Upper lobe of right lung (tissue), 1 donor: Measurements from ENCODE around the gene GTPBP4. TPM values are rescaled to one million over a fixed set of nuclear protein-coding genes. Genes with fewer than 3 reads are reported as not detected.

ENCODE experiments used
- ATAC-seq: fragments of 200-7000 bp; cut with Tn5 transposase; one replicate; pipeline ENCODE4 v1.9.1; 2020; ENCODE audit warnings: mild to moderate bottlenecking, moderate library complexity
- DNase-seq: peaks from one replicate; pipeline ENCODE4 v3.0.0-alpha.2; 2020
- H3K27ac ChIP-seq: fragments of 200-600 bp; one replicate; pipeline ENCODE4 v1.8.0; 2022
- H3K27me3 ChIP-seq: fragments of 200-600 bp; one replicate; pipeline ENCODE4 v1.8.0; 2022; ENCODE audit warnings: mild to moderate bottlenecking
- H3K36me3 ChIP-seq: fragments of 200-600 bp; one replicate; pipeline ENCODE4 v1.8.0; 2022
- H3K4me1 ChIP-seq: fragments of 200-600 bp; one replicate; pipeline ENCODE4 v1.8.0; 2022
- H3K4me3 ChIP-seq: fragments of 200-600 bp; one replicate; pipeline ENCODE4 v1.8.0; 2022; ENCODE audit warnings: mild to moderate bottlenecking
- H3K9me3 ChIP-seq: fragments of 200-600 bp; one replicate; pipeline ENCODE4 v1.8.0; 2022
- intact Hi-C: fragments of 100-400 bp; cut with DNase I; formaldehyde crosslinking; loops from one replicate; pipeline ENCODE4 v1.11.0; 2022
- total RNA-seq: library from RNA; stranded (reverse); fragmentation: NEBNext Ultra II Directional; extraction: Animal tissue kit (Norgen Biotek cat#: 25700); gene quantifications from one replicate; pipeline ENCODE4 v1.2.1, GENCODE V29; 2021
- TF ChIP-seq, protein P1 (sequence below): fragments of 200-600 bp; IDR thresholded peaks from one replicate; pipeline ENCODE4 v1.8.0; 2022; ENCODE audit warnings: antibody characterized with exemption
- donor health status: DM: no; HTN: yes; CAD: no; lungs with severe emphysema.

Gene GTPBP4
- total RNA-seq, 1 donor from 2014 or later, result 36.5 TPM

DNA sequence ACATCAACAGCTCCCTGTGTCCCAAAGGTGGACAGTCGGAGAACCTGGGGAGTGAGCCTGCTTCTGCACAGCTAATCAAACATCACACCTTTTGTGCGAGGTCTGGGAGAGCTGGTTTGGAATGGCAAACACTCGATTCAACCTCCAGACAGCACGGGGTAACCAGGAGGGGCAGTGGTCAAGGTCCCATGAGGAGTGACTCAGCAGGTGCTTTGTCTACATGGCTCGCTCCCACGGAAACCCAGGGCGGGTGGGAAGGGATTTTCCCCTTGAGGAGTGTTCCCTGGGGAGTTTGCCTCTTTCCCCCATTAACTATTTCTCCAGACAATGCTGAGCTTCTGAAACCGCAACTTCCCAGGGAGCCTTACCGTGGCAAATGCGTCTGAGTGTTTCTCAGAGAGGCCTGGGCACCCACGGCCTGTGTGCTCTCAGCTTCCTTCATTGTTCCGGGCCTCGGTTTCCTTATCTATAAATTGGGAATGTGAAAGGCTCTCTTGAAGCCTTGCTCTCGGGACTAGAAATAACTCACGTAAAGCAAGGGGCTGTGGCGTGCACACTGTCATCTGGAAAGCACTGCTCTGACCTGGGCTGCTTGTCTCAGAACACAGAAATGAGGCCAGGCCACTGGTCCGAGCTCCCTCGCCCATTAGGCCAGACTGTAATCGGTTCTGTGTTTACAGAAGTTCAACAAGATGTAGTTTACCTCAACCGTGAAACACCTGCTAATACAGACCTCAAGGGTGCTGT is 14.0 kb upstream of the GTPBP4 start:
- DNase-seq (peak; percentile 79), ATAC-seq (peak; percentile 74)
- peaks cover 7% of the 10 kb centered on the region for H3K9me3 ChIP-seq
- H3K4me3 ChIP-seq, result no peak overlapping the region
- no peaks in the 10 kb centered on the region for H3K36me3 ChIP-seq
- H3K4me1 ChIP-seq, result peaks cover 25% of the 10 kb centered on the region
- TF ChIP-seq, protein P1, sequence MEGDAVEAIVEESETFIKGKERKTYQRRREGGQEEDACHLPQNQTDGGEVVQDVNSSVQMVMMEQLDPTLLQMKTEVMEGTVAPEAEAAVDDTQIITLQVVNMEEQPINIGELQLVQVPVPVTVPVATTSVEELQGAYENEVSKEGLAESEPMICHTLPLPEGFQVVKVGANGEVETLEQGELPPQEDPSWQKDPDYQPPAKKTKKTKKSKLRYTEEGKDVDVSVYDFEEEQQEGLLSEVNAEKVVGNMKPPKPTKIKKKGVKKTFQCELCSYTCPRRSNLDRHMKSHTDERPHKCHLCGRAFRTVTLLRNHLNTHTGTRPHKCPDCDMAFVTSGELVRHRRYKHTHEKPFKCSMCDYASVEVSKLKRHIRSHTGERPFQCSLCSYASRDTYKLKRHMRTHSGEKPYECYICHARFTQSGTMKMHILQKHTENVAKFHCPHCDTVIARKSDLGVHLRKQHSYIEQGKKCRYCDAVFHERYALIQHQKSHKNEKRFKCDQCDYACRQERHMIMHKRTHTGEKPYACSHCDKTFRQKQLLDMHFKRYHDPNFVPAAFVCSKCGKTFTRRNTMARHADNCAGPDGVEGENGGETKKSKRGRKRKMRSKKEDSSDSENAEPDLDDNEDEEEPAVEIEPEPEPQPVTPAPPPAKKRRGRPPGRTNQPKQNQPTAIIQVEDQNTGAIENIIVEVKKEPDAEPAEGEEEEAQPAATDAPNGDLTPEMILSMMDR, result no peak
- intact Hi-C loops, result no loop called here
- H3K27ac ChIP-seq, result peak overlapping the region; percentile 78
- H3K27me3 ChIP-seq, result no peaks in the 10 kb centered on the region

DNA sequence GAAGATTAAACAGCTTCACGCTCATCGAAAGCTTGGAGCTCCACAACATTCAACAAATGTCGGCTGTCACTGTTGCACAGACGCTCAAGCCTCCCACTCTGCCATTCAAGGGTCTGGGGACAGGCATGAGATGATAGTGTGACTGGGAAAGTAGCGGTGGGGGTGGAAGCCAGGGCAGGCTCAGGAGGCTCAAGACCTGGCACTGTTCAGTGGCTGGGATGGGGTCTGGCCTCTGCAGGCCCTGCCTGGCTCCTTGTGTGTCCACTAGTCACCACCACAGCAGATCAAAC is 13.5 kb upstream of the GTPBP4 start:
- TF ChIP-seq, protein P1, result no peak

DNA sequence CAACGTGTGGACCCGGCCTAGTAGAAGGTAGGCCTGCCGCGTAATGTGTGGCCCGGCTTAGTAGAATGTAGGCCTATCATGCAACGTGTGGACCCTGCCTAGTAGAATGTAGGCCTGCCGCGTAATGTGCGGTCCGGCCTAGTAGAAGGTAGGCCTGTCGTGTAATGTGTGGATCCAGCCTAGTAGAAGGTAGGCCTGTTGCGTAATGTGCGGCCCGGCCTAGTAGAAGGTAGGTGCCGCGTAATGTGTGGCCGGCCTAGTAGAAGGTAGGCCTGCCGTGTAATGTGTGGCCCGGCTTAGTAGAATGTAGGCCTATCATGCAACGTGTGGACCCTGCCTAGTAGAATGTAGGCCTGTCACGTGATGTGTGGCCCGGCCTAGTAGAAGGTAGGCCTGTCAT is 11.9 kb upstream of the GTPBP4 start:
- DNase-seq (peak; percentile 37), ATAC-seq (no peak)
- peaks cover 6% of the 10 kb centered on the region for H3K4me1 ChIP-seq
- peaks cover 10% of the 10 kb centered on the region for H3K9me3 ChIP-seq
- H3K36me3 ChIP-seq, result no peaks in the 10 kb centered on the region
- no peak overlapping the region for H3K4me3 ChIP-seq
- intact Hi-C loops, result no loop called here
- H3K27ac ChIP-seq, result no peak overlapping the region
- TF ChIP-seq, protein P1, result no peak
- no peaks in the 10 kb centered on the region for H3K27me3 ChIP-seq

More for the DNA sequence above, 13.5 kb upstream of the GTPBP4 start:
- ATAC-seq (peak; percentile 1), DNase-seq (peak; percentile 56)
- H3K4me1 ChIP-seq, result peaks cover 20% of the 10 kb centered on the region
- no peaks in the 10 kb centered on the region for H3K36me3 ChIP-seq
- H3K27ac ChIP-seq, result peak overlapping the region; percentile 78
- intact Hi-C loops, result no loop called here
- peaks cover 10% of the 10 kb centered on the region for H3K9me3 ChIP-seq
- no peak overlapping the region for H3K4me3 ChIP-seq
- no peaks in the 10 kb centered on the region for H3K27me3 ChIP-seq

DNA sequence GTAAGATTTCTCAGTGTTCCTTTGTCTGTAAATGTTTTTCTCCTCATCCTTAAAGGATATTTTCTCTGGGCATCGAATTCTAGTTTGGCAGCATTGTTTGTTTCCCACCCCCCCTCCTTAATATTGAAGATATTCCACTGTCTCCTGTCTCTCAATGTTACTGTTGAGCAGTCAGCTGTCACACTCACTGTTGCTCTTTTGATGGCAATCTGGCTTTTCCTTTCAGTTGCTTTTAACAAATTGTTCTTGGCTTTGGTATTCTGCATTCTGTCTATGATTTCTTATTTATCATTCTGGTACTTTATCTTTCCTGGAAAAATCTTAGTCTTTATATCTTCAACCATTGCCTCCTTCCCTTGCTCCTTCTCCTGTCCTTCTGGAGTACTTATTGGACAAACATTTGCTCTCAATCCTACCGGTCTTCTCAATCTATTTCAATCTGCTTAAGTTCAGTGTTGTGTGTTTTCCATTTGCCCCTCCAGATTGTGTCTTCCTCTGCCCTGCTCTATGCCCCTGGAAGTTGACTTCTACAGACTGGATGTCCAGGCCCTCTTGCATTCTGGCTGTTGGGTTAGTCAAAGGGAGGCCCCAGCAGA is 9.3 kb upstream of the GTPBP4 start:
- Histone ChIP-seq H3K27ac (no peak overlapping the region), H3K36me3 (no peaks in the 10 kb centered on the region), H3K4me3 (no peak overlapping the region), H3K27me3 (no peaks in the 10 kb centered on the region), H3K9me3 (peaks cover 10% of the 10 kb centered on the region), H3K4me1 (peaks cover 5% of the 10 kb centered on the region)
- no peak for ATAC-seq
- intact Hi-C loops, result no loop called here
- TF ChIP-seq, protein P1, result no peak
- DNase-seq, result no peak

DNA sequence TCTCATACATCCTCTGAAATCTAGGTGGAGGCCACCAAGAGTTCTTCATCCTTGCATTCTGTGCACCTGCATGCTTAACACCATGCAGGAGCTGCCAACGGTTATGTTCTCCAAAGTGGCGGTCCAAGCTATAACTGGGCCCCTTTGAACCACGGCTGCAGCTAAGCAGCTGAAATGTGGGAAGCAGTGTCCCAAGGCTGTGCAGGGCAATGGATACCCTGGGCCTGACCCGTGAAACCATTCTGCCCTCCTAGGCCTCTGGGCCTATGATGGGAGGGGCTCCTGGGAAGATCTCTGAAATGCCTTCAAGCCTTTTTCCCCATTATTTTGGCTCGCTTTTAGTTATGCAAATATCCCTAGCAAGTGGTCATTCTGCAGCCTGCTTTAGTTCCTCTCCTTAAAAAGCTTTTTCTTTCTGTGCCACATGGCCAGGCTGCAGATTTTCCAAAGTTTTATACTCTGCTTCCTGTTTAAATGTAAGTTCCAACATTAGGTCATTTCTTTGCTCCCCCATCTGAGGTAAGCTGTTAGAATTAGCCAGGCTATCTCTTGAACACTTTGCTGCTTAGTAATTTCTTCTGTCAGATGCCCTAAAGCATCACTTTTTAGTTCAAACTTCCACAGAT is 7.7 kb upstream of the GTPBP4 start:
- intact Hi-C loops, result no loop called here
- no peak overlapping the region for H3K27ac ChIP-seq
- TF ChIP-seq, protein P1, result no peak
- H3K4me3 ChIP-seq, result no peak overlapping the region
- no peaks in the 10 kb centered on the region for H3K27me3 ChIP-seq
- DNase-seq (no peak), ATAC-seq (no peak)
- no peaks in the 10 kb centered on the region for H3K36me3 ChIP-seq
- peaks cover 10% of the 10 kb centered on the region for H3K9me3 ChIP-seq
- peaks cover 5% of the 10 kb centered on the region for H3K4me1 ChIP-seq
